Osteocyte (in vitro differentiated cells): ENCODE data around the gene SERINC2. TPM values are rescaled to one million over a fixed set of nuclear protein-coding genes. Genes with fewer than 3 reads are reported as not detected.

Experiments used
- DNase-seq: peaks from one replicate; pipeline ENCODE4 v3.0.0; 2021; ENCODE audit warnings: mixed read lengths; ENCODE audit not compliant: unreplicated experiment; ENCODE audit errors: extremely low spot score
- H3K27ac Mint-ChIP-seq: one replicate; pipeline ENCODE4 v1.8.0; 2021; ENCODE audit warnings: mild to moderate bottlenecking, mixed read lengths; ENCODE audit not compliant: unreplicated experiment
- H3K27me3 Mint-ChIP-seq: one replicate; pipeline ENCODE4 v1.8.0; 2021; ENCODE audit warnings: mixed read lengths; ENCODE audit not compliant: unreplicated experiment
- H3K36me3 Mint-ChIP-seq: one replicate; pipeline ENCODE4 v1.8.0; 2021; ENCODE audit warnings: mixed read lengths; ENCODE audit not compliant: unreplicated experiment
- H3K4me1 Mint-ChIP-seq: one replicate; pipeline ENCODE4 v1.8.0; 2021; ENCODE audit warnings: mixed read lengths; ENCODE audit not compliant: unreplicated experiment
- H3K4me3 Mint-ChIP-seq: one replicate; pipeline ENCODE4 v1.8.0; 2021; ENCODE audit warnings: mild to moderate bottlenecking, moderate library complexity, mixed read lengths; ENCODE audit not compliant: unreplicated experiment
- H3K9me3 Mint-ChIP-seq: one replicate; pipeline ENCODE4 v1.8.0; 2021; ENCODE audit warnings: mixed read lengths; ENCODE audit not compliant: unreplicated experiment
- CTCF ChIP-seq: fragments of 200-600 bp; sonication (generic); IDR thresholded peaks from 2 replicates; pipeline ENCODE4 v1.5.0; 2021; ENCODE audit warnings: antibody characterized with exemption, mild to moderate bottlenecking, moderate library complexity
- total RNA-seq: library from RNA; stranded (reverse); gene quantifications from 2 replicates; pipeline ENCODE4 v1.2.1, GENCODE V29; 2021

Gene SERINC2
- total RNA-seq, 1 donor from 2014 or later, result 4.2 TPM

GRCh38 chr1:31441073-31441472, 28.1 kb downstream of the SERINC2 start:
- no peaks in the 10 kb centered on the region for H3K36me3 Mint-ChIP-seq
- TF ChIP-seq CTCF, result no peak
- H3K4me3 Mint-ChIP-seq, result no peak overlapping the region

DNA sequence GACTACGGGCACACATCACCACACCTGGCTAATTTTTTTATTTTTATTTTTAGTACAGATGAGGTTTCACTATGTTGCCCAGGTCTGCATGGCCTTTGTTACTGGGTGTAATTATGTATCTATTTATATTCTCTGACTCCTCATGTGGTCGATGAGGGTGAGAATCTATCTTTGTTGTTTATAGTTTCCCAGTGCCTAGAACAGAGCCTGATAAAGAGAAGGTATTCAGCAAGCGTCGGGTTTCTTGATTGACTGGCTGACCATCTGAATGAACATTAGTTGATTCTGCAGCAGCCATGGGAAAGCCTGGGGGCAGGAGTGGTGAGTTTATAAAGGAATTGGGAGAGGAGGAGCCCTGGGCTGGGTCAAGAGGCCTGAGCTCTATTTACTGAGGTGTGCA, 28.5 kb downstream of the SERINC2 start:
- DNase-seq, result no peak
- Mint-ChIP-seq H3K36me3 (no peaks in the 10 kb centered on the region), H3K27ac (no peak overlapping the region), H3K4me1 (no peaks in the 10 kb centered on the region), H3K4me3 (no peak overlapping the region), H3K9me3 (peaks cover 10% of the 10 kb centered on the region), H3K27me3 (peaks cover 18% of the 10 kb centered on the region)
- no peak for TF ChIP-seq CTCF

More at GRCh38 chr1:31441073-31441472, 28.1 kb downstream of the SERINC2 start:
- no peak overlapping the region for H3K27ac Mint-ChIP-seq
- no peak for DNase-seq
- H3K4me1 Mint-ChIP-seq, result no peaks in the 10 kb centered on the region
- H3K27me3 Mint-ChIP-seq, result peaks cover 18% of the 10 kb centered on the region
- H3K9me3 Mint-ChIP-seq, result peaks cover 10% of the 10 kb centered on the region

GRCh38 chr1:31441970-31442647, 29.1 kb downstream of the SERINC2 start:
- no peaks in the 10 kb centered on the region for H3K36me3 Mint-ChIP-seq
- TF ChIP-seq CTCF, result no peak
- no peak overlapping the region for H3K4me3 Mint-ChIP-seq
- H3K27me3 Mint-ChIP-seq, result peaks cover 16% of the 10 kb centered on the region
- H3K4me1 Mint-ChIP-seq, result no peaks in the 10 kb centered on the region
- DNase-seq, result no peak
- H3K27ac Mint-ChIP-seq, result no peak overlapping the region
- H3K9me3 Mint-ChIP-seq, result peaks cover 10% of the 10 kb centered on the region

GRCh38 chr1:31442648-31442994, 29.6 kb downstream of the SERINC2 start:
- Mint-ChIP-seq H3K27ac (no peak overlapping the region), H3K4me3 (no peak overlapping the region), H3K4me1 (no peaks in the 10 kb centered on the region), H3K36me3 (no peaks in the 10 kb centered on the region), H3K27me3 (peaks cover 11% of the 10 kb centered on the region), H3K9me3 (peaks cover 10% of the 10 kb centered on the region)
- DNase-seq, result no peak
- no peak for TF ChIP-seq CTCF

GRCh38 chr1:31443673-31444072, 30.7 kb downstream of the SERINC2 start:
- no peak overlapping the region for H3K4me3 Mint-ChIP-seq
- H3K27ac Mint-ChIP-seq, result no peak overlapping the region
- H3K27me3 Mint-ChIP-seq, result peaks cover 17% of the 10 kb centered on the region

More at GRCh38 chr1:31443673-31444072, 30.7 kb downstream of the SERINC2 start:
- H3K4me1 Mint-ChIP-seq, result no peaks in the 10 kb centered on the region
- no peak for TF ChIP-seq CTCF
- no peaks in the 10 kb centered on the region for H3K36me3 Mint-ChIP-seq
- H3K9me3 Mint-ChIP-seq, result peaks cover 10% of the 10 kb centered on the region
- DNase-seq, result no peak
